ENCODE results near the gene LGALS7.

GRCh38 chr19:38739440-38740256 is 33.7 kb downstream of the LGALS7 start:
- no peak for TF ChIP-seq EZH2phosphoT487 (IDR thresholded peaks at IDR 0.05; ENCODE audit: insufficient read depth, low read depth)
- no peak for TF ChIP-seq EZH2 (IDR thresholded peaks at IDR 0.05; ENCODE audit: insufficient read depth, poor library complexity, severe bottlenecking)
